Measurements from ENCODE around the gene MIAT. TPM values are rescaled to one million over a fixed set of nuclear protein-coding genes. Genes with fewer than 3 reads are reported as not detected.

The MIAT gene
- total and polyA plus RNA-seq, 8 donors: 0.28 to 0.78 (median 0.53) TPM

DNA sequence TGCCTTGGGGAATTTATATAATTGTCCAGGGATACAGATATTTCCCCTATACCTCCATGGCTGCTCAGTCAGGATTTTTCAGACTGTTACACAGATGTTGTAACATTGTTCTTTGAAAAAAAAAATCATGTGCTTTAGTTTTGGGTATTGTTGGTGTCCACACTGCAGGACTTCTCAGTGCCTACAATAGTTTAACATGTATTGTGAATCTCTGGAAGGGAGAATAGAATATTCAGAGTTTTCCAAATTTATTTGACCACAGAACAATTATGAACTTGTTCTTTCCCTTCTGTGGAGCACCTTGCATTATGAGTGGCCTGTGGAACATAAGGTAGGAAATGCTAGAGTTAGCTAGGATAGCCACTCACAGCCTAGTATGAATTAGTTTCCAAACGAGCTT, 21.1 kb upstream of the MIAT start:
- no peak for TF ChIP-seq CTCF (IDR thresholded peaks at IDR 0.05)
- DNase-seq (no peak), FAIRE-seq (no peak), ATAC-seq (no peak)
- Histone ChIP-seq H3K4me1 (no peaks in the 10 kb centered on the region), H3K27me3 (no peaks in the 10 kb centered on the region), H3K36me3 (no peaks in the 10 kb centered on the region), H3K9me3 (no peaks in the 10 kb centered on the region), H3K4me3 (no peak overlapping the region), H3K27ac (no peak overlapping the region)
- intact Hi-C loops (cut with DNase I): no loop called here
- 9 to 23% methylated on average over 1 of the region's 1 CpG for WGBS, 2 donors

DNA sequence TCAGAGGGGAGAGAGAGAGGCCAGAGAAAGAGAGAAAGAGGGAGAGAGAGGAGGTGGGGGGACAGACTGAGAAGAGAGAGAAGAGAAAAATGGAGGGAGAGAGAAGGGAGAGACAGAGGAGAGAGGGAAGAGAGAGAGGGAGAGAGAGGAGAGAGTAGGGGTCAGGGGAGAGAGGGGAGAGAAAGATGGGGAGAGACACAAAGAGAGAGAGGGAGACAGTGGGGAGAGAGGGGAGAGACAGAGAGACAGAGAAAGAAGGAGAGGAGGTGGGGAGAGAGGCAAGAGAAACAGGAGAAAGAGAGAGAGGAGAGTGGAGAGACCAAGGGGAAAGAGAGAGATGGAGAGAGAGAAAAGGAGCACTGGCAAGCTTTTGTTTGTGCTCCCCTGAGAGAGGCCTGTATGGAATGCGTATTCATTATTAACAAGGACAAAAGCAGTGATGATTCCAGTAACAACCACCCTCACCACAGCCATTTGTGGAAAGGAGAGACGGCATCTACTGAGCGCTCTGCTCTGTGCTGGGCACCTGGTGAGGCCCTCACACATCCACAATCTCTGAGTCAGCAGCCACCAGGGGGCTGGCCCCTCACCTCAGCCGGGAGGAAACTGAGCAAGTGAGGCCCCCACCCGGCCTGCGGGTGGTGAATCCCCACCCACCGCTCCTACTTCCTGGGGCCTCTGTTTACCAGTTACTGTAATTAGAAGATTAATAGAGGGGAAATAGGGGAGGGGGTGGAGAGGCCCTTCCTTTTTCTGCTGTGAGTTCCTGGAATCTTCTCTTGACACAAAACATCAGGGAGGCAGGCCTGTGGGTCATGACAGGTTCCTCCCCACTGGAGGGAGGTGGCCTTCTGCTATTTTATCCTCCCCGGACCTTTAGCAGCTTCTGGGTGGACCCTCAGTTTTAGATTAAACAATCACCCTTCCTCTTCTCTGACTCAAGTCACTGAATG, 14.6 kb upstream of the MIAT start:
- FAIRE-seq: no peak
- DNase-seq: no peak
- Histone ChIP-seq H3K27me3 (no peaks in the 10 kb centered on the region), H3K4me1 (peaks cover 0 to 2% (median 0%) of the 10 kb centered on the region in 3 donors), H3K27ac (no peak overlapping the region), H3K36me3 (no peaks in the 10 kb centered on the region), H3K9me3 (no peaks in the 10 kb centered on the region), H3K4me3 (no peak overlapping the region)
- intact Hi-C loops (cut with DNase I): no loop called here
- TF ChIP-seq CTCF (IDR thresholded peaks at IDR 0.05): no peak
- no peak for ATAC-seq
- 63% methylated on average over 8 of the region's 8 CpGs for WGBS, 2 donors

GRCh38 chr22:26643418-26644100, 13.8 kb upstream of the MIAT start:
- no peak for FAIRE-seq
- ATAC-seq: no peak
- no peak for DNase-seq
- 81 to 84% methylated on average over 15 of the region's 15 CpGs for WGBS, 2 donors
- Histone ChIP-seq H3K4me3 (no peak overlapping the region), H3K9me3 (no peaks in the 10 kb centered on the region), H3K27me3 (no peaks in the 10 kb centered on the region), H3K36me3 (no peaks in the 10 kb centered on the region), H3K27ac (no peak overlapping the region), H3K4me1 (peaks cover 0 to 2% (median 0%) of the 10 kb centered on the region in 3 donors)
- intact Hi-C loops (cut with DNase I): no loop called here
- TF ChIP-seq CTCF (IDR thresholded peaks at IDR 0.05): no peak

- ATAC-seq: no peak
- Histone ChIP-seq H3K27ac (no peak overlapping the region), H3K4me3 (no peak overlapping the region), H3K9me3 (no peaks in the 10 kb centered on the region), H3K27me3 (no peaks in the 10 kb centered on the region), H3K4me1 (peaks cover 0 to 2% (median 0%) of the 10 kb centered on the region in 3 donors), H3K36me3 (no peaks in the 10 kb centered on the region)
- DNase-seq: no peak
- intact Hi-C loops (cut with DNase I): no loop called here
- no peak for TF ChIP-seq CTCF (IDR thresholded peaks at IDR 0.05)
- no peak for FAIRE-seq
- 50 to 54% methylated on average over 5 of the region's 5 CpGs for WGBS, 2 donors
These were observed 11.2 kb upstream of the MIAT start for GRCh38 chr22:26646158-26646557.
